ENCODE results near the gene PSORS1C1.

DNA sequence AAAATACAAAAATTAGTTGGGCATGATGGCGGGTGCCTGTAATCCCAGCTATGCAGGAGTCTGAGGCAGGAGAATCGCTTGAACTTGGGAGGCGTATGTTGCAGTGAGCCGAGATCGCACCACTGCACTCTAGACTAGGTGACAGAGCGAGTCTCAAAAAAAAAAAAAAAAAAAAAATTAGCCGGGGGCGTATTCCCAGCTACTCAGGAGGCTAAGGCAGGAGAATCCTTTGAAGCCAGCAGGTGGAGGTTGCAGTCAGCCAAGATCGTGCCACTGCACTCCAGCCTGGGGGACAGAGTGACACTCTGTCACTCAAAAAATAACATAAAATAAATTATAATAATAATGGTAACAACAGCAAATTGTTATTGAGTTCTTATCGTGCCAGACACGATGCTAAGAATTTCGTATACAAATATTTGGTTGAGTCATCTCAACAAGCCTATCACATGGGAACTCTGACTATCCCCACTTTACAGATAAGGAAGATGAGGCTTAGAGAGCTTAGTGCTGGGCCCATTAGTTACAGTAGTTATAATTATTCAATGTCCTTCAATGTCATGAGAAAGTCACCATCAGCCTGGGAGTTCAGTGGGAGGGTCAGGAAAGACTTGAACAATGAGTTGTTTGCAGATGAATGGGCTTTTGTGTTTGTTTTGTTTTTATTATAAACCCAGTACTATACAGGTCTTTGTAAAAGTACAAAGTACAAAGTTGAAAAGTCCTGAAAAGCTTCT lies 21.7 kb upstream of the PSORS1C1 start:
- TF ChIP-seq CTCF (conservative IDR thresholded peaks at IDR 0.05 in 1 of 2, IDR thresholded peaks at IDR 0.05 in 1 of 2; ENCODE audit: low read depth in 1 of 2, low read length in 2 of 2) (no peak), EZH2 (IDR thresholded peaks at IDR 0.05; ENCODE audit: low read length, missing control alignments) (no peak)
